ENCODE data around the gene RSPO3. TPM values are rescaled to one million over a fixed set of nuclear protein-coding genes. Genes with fewer than 3 reads are reported as not detected.

The RSPO3 gene
- total and polyA plus RNA-seq, 2 of the 4 experiments (the other 2 are of a cell fraction): not detected

DNA sequence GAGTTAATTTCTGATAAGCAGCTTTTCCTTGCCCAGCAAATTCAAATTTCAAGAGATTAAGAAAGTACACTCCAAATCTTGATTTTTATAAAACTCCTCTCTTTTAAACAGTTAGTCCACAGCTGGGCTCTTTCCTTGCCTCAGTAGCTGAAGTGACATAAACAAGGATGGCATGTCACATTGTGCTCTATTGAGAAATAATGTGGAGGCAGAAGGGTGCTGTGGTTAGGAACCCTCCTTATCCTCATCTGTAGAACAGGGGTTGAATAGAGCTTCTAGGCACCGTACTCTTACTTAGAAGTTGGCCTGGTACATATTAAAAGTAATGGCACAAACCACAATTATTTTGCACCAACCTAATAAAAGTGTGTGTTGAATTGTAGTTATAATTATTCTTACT, 70.3 kb downstream of the RSPO3 start:
- H3K18ac ChIP-seq (ENCODE audit: low read depth, low read length): no peak overlapping the region
- no peaks in the 10 kb centered on the region for H3K9me1 ChIP-seq (ENCODE audit: insufficient read depth, low read length)
- H3K4me1 ChIP-seq (ENCODE audit: control insufficient read depth, insufficient read depth, low read length): no peaks in the 10 kb centered on the region
- H3K4me2 ChIP-seq (ENCODE audit: low read depth, low read length): no peak overlapping the region
- intact Hi-C loops (cut with micrococcal nuclease) (loop anchor here (5.0 kb wide), 1 partner anchor 826 kb away; no protein-coding TSS in a partner anchor), dilution Hi-C loops (cut with HindIII; ENCODE audit: low sequenced_read_pairs, unreplicated experiment) (no loop called here), in situ Hi-C loops (cut with MboI; ENCODE audit: low sequenced_read_pairs) (no loop called here)
- DNase-seq (no peak), ATAC-seq (ENCODE audit: low read depth) (no peak)
- H2AK5ac ChIP-seq (ENCODE audit: low read depth, low read length): no peak overlapping the region
- no peak overlapping the region for H2BK20ac ChIP-seq (ENCODE audit: low read depth, low read length)
- no peak overlapping the region for H2BK120ac ChIP-seq (ENCODE audit: low read depth, low read length)
- H4K91ac ChIP-seq (ENCODE audit: insufficient read depth, low read depth, low read length): no peak overlapping the region
- H3K4me3 ChIP-seq (ENCODE audit: insufficient read depth, low read depth, low read length): no peak overlapping the region
- H2AK9ac ChIP-seq (replicated peaks; ENCODE audit: low read depth, low read length, poor library complexity): no peak overlapping the region
- no peak overlapping the region for H2BK15ac ChIP-seq (ENCODE audit: low read depth, low read length)
- H2BK5ac ChIP-seq (ENCODE audit: low read depth, low read length, poor library complexity, severe bottlenecking): no peak overlapping the region
- no peak overlapping the region for H3K9ac ChIP-seq (ENCODE audit: low read depth, low read length)
- H3K23ac ChIP-seq (ENCODE audit: low read depth, low read length): no peak overlapping the region
- H4K5ac ChIP-seq (ENCODE audit: low read depth, low read length): no peak overlapping the region
- H3K56ac ChIP-seq (ENCODE audit: extremely low read depth, insufficient read depth, low read length): no peak overlapping the region
- H3K27ac ChIP-seq (ENCODE audit: insufficient read depth, low read length): no peak overlapping the region
- H3K9me3 ChIP-seq (ENCODE audit: control insufficient read depth, insufficient read depth, low read length): no peaks in the 10 kb centered on the region
- H4K20me1 ChIP-seq (ENCODE audit: insufficient read depth, low read length): no peaks in the 10 kb centered on the region
- WGBS, 2 experiments (ENCODE audit: extremely low coverage in 2 of 2, insufficient read length in 1 of 2): no CpG with 5 or more reads among the region's 1 CpG
- no peak overlapping the region for H2AFZ ChIP-seq (replicated peaks; ENCODE audit: low read length, poor library complexity)
- no peak overlapping the region for H3K14ac ChIP-seq (replicated peaks; ENCODE audit: low read depth, low read length)
- H3K4ac ChIP-seq (ENCODE audit: low read depth, low read length): no peak overlapping the region
- H4K8ac ChIP-seq (ENCODE audit: low read depth in 2 of 2, low read length in 2 of 2): no peak overlapping the region
- ChIA-PET CTCF (interaction anchor here (1.3 kb wide), 1 partner anchor 386 kb away, joined by 3 read pairs; no protein-coding TSS in a partner anchor), POLR2A (ENCODE audit: unreplicated experiment) (no interaction called here)
- no TSS peak for BruUV-seq (replicated peaks)
- H3K79me1 ChIP-seq (ENCODE audit: low read depth in 1 of 2, low read length in 2 of 2): no peaks in the 10 kb centered on the region
- no peaks in the 10 kb centered on the region; the same call in 1 of the 2 replicates for H3K27me3 ChIP-seq (ENCODE audit: control insufficient read depth, insufficient read depth, low read length)
- TF ChIP-seq POLR2A (IDR thresholded peaks at IDR 0.05; ENCODE audit: low read depth, low read length): no peak
- no peak for TF ChIP-seq FOS (IDR thresholded peaks at IDR 0.05; ENCODE audit: low read depth, low read length)
- TF ChIP-seq, protein P1, sequence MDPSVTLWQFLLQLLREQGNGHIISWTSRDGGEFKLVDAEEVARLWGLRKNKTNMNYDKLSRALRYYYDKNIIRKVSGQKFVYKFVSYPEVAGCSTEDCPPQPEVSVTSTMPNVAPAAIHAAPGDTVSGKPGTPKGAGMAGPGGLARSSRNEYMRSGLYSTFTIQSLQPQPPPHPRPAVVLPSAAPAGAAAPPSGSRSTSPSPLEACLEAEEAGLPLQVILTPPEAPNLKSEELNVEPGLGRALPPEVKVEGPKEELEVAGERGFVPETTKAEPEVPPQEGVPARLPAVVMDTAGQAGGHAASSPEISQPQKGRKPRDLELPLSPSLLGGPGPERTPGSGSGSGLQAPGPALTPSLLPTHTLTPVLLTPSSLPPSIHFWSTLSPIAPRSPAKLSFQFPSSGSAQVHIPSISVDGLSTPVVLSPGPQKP (IDR thresholded peaks at IDR 0.05; ENCODE audit: borderline replicate concordance, low read depth, low read length): no peak
- no peak for TF ChIP-seq MXI1 (IDR thresholded peaks at IDR 0.05; ENCODE audit: borderline replicate concordance, low read depth, low read length)
- no peak for TF ChIP-seq RFX5 (IDR thresholded peaks at IDR 0.05; ENCODE audit: low read depth, low read length)
- TF ChIP-seq BHLHE40 (IDR thresholded peaks at IDR 0.05; ENCODE audit: low read depth, low read length): no peak
- TF ChIP-seq, protein P2, sequence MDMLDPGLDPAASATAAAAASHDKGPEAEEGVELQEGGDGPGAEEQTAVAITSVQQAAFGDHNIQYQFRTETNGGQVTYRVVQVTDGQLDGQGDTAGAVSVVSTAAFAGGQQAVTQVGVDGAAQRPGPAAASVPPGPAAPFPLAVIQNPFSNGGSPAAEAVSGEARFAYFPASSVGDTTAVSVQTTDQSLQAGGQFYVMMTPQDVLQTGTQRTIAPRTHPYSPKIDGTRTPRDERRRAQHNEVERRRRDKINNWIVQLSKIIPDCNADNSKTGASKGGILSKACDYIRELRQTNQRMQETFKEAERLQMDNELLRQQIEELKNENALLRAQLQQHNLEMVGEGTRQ (IDR thresholded peaks at IDR 0.05; ENCODE audit: low read depth, low read length): no peak
- TF ChIP-seq, protein P3, sequence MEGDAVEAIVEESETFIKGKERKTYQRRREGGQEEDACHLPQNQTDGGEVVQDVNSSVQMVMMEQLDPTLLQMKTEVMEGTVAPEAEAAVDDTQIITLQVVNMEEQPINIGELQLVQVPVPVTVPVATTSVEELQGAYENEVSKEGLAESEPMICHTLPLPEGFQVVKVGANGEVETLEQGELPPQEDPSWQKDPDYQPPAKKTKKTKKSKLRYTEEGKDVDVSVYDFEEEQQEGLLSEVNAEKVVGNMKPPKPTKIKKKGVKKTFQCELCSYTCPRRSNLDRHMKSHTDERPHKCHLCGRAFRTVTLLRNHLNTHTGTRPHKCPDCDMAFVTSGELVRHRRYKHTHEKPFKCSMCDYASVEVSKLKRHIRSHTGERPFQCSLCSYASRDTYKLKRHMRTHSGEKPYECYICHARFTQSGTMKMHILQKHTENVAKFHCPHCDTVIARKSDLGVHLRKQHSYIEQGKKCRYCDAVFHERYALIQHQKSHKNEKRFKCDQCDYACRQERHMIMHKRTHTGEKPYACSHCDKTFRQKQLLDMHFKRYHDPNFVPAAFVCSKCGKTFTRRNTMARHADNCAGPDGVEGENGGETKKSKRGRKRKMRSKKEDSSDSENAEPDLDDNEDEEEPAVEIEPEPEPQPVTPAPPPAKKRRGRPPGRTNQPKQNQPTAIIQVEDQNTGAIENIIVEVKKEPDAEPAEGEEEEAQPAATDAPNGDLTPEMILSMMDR (conservative IDR thresholded peaks at IDR 0.05; ENCODE audit: low read depth, low read length): no peak
- TF ChIP-seq MAFK (IDR thresholded peaks at IDR 0.05; ENCODE audit: low read depth, low read length): no peak
- TF ChIP-seq RCOR1 (IDR thresholded peaks at IDR 0.05; ENCODE audit: insufficient replicate concordance, low read length): no peak
- TF ChIP-seq MAZ (IDR thresholded peaks at IDR 0.05; ENCODE audit: borderline replicate concordance, low read depth, low read length): no peak
- TF ChIP-seq CEBPB (IDR thresholded peaks at IDR 0.05; ENCODE audit: low read depth, low read length): no peak
- no peak for TF ChIP-seq NFE2L2 (IDR thresholded peaks at IDR 0.05; ENCODE audit: low read depth, low read length)
- no peak for TF ChIP-seq RAD21 (IDR thresholded peaks at IDR 0.05; ENCODE audit: low read length)
- no peak for TF ChIP-seq SMC3 (IDR thresholded peaks at IDR 0.05; ENCODE audit: low read depth, low read length)
- TF ChIP-seq CHD1 (IDR thresholded peaks at IDR 0.05; ENCODE audit: low read depth, low read length): no peak
- H3K36me3 ChIP-seq (ENCODE audit: control insufficient read depth, insufficient read depth, low read length): no peaks in the 10 kb centered on the region

All from IMR-90 (cell line).